GM12878 (cell line): ENCODE results near the gene CTNNA3. TPM values are rescaled to one million over a fixed set of nuclear protein-coding genes. Genes with fewer than 3 reads are reported as not detected.

Experiments
- ATAC-seq: fragments of 200-7000 bp; cut with Tn5 transposase; 3 replicates; pipeline ENCODE4 v1.9.1; 2020; ENCODE audit warnings: mild to moderate bottlenecking, moderate library complexity
- BruUV-seq: library from RNA; stranded (reverse); fragments of 400-500 nt; replicated peaks from 2 replicates; lab custom pipeline; 2021; lab: Mats Ljungman, UMichigan
- CTCF ChIA-PET: fragments of 300-600 bp; sonication (Branson Sonifier 250); formaldehyde crosslinking; extraction: SDS; loops from one replicate; lab custom pipeline; 2021; ENCODE audit warnings: inconsistent platforms; lab: Yijun Ruan, JAX
- POLR2A ChIA-PET: fragments of 350-600 bp; formaldehyde crosslinking; extraction: SDS; loops from one replicate; lab custom pipeline; 2021; ENCODE audit warnings: inconsistent platforms; lab: Charles Lee
- RAD21 ChIA-PET: fragments of 300-600 bp; sonication (Branson Sonifier 250); formaldehyde crosslinking; loops from one replicate; lab custom pipeline; 2023; ENCODE audit warnings: antibody characterized with exemption; ENCODE audit not compliant: unreplicated experiment; lab: Charles Lee
- SMC1A ChIA-PET: fragments of 300-600 bp; sonication (Branson Sonifier 250); formaldehyde crosslinking; loops from one replicate; lab custom pipeline; 2023; ENCODE audit not compliant: unreplicated experiment, uncharacterized antibody; lab: Charles Lee
- DNase-seq: peaks from one replicate; pipeline ENCODE4 v3.0.0-alpha.2; 2011; ENCODE audit warnings: low read depth, low spot score
- FAIRE-seq: peaks from 3 replicates; lab custom pipeline; 2011; peaks lifted over from hg19 to GRCh38; lab: Jason Lieb, UNC
- H2AFZ ChIP-seq: 2 replicates; pipeline ENCODE4 v1.6.0; 2011; ENCODE audit warnings: low read depth, low read length, control low read depth; ENCODE audit not compliant: control insufficient read depth
- H3K27ac ChIP-seq: 2 replicates; pipeline ENCODE4 v1.5.1; 2011; ENCODE audit warnings: control low read depth; ENCODE audit not compliant: control insufficient read depth, insufficient read depth
- H3K27me3 ChIP-seq, 2 experiments: replicated peaks in 1 of 2; 2 replicates each; pipeline versions ENCODE4 v1.6.0 to v1.6.1; 2011; ENCODE audit warnings: low read length in 1 of 2; ENCODE audit not compliant: control insufficient read depth in 2 of 2, insufficient read depth in 2 of 2
- H3K36me3 ChIP-seq, 2 experiments: 2 replicates each; pipeline ENCODE4 v1.5.1; 2011; ENCODE audit warnings: low read length in 1 of 2; ENCODE audit not compliant: control insufficient read depth in 2 of 2, insufficient read depth in 2 of 2
- H3K4me1 ChIP-seq: 2 replicates; pipeline ENCODE4 v1.6.1; 2011; ENCODE audit warnings: mild to moderate bottlenecking, low read length, moderate library complexity, mixed read lengths; ENCODE audit not compliant: control insufficient read depth, insufficient read depth
- H3K4me2 ChIP-seq: 2 replicates; pipeline ENCODE4 v1.6.0; 2011; ENCODE audit warnings: control low read depth; ENCODE audit not compliant: control insufficient read depth, insufficient read depth
- H3K4me3 ChIP-seq: fragments of 200-600 bp; sonication (generic); 2 replicates; pipeline ENCODE4 v1.5.1; 2016
- H3K79me2 ChIP-seq: 2 replicates; pipeline ENCODE4 v1.6.0; 2011; ENCODE audit warnings: low read length; ENCODE audit not compliant: control insufficient read depth, insufficient read depth
- H3K9ac ChIP-seq: 2 replicates; pipeline ENCODE4 v1.8.0; 2011; ENCODE audit warnings: low read length, control low read depth, mixed read lengths; ENCODE audit not compliant: control insufficient read depth, insufficient read depth
- H3K9me3 ChIP-seq: replicated peaks from 3 replicates; pipeline ENCODE4 v1.5.1; 2011; ENCODE audit warnings: mild to moderate bottlenecking, low read length; ENCODE audit not compliant: control insufficient read depth, insufficient read depth
- H4K20me1 ChIP-seq: 2 replicates; pipeline ENCODE4 v1.6.0; 2011; ENCODE audit not compliant: control insufficient read depth, insufficient read depth
- IRF5 ChIP-seq: fragments of 450-650 bp; IDR thresholded peaks from 2 replicates; pipeline ENCODE4 v1.6.1; 2017; ENCODE audit warnings: borderline replicate concordance
- MTA3 ChIP-seq: IDR thresholded peaks from 2 replicates; pipeline ENCODE4 v1.6.1; 2012; ENCODE audit warnings: low read length, inconsistent platforms, borderline replicate concordance
- NRF1 ChIP-seq: conservative IDR thresholded peaks from 2 replicates; pipeline ENCODE4 v1.6.1; 2011; ENCODE audit warnings: mild to moderate bottlenecking, low read depth, low read length, improper control_type of control experiment
- SMAD5 ChIP-seq: IDR thresholded peaks from 2 replicates; pipeline ENCODE4 v1.6.1; 2016; ENCODE audit warnings: antibody characterized with exemption, low read depth
- TAF1 ChIP-seq: IDR thresholded peaks from 2 replicates; pipeline ENCODE4 v1.6.1; 2011; ENCODE audit warnings: mild to moderate bottlenecking, low read depth, low read length, borderline replicate concordance
- TBL1XR1 ChIP-seq: IDR thresholded peaks from 2 replicates; pipeline ENCODE4 v1.6.1; 2012; ENCODE audit warnings: low read depth, low read length, improper control_type of control experiment
- ZNF217 ChIP-seq: fragments of 450-650 bp; IDR thresholded peaks from 2 replicates; pipeline ENCODE4 v1.6.1; 2017; ENCODE audit warnings: antibody characterized with exemption, mild to moderate bottlenecking
- WGBS: methylation state at CpG from one replicate; pipeline ENCODE4 v1.1.6; 2016; ENCODE audit warnings: low lambda C conversion rate; ENCODE audit not compliant: insufficient replicate concordance, insufficient coverage; ENCODE audit errors: missing lambda C conversion rate; 5-methylcytosine and 5-hydroxymethylcytosine counted together
- in situ Hi-C: fragments of 300-500 bp; cut with MboI; formaldehyde crosslinking; loops from 9 replicates; pipeline ENCODE4 v1.14.3; 2018; ENCODE audit warnings: mixed read lengths
- intact Hi-C: fragments of 100-400 bp; cut with micrococcal nuclease; formaldehyde crosslinking; loops from one replicate; pipeline ENCODE4 v1.14.2; 2022; ENCODE audit not compliant: unreplicated experiment
- polyA plus RNA-seq, 11 experiments: library from polyadenylated mRNA; depleted of rRNA in 4 of 11; unstranded in 6 of 11; stranded (reverse) in 5 of 11; fragments of >200 nt; fragmentation: Nextera tagmentation in 4 of 11; fragmentation: Illumina TruSeq in 1 of 11; extraction: Ambion mirVana in 4 of 11; extraction: Trizol in 1 of 11; gene quantifications; 1 replicate in 1 of 11; 2 replicates in 10 of 11; pipeline versions ENCODE4 v1.2.1 to v1.2.3, GENCODE V29; 2011 to 2016; ENCODE audit warnings: inconsistent platforms in 2 of 11, missing spikeins in 2 of 11, low read depth in 1 of 11
- total RNA-seq, 4 experiments: library from RNA; depleted of rRNA in 3 of 4; stranded (reverse); fragments of >200 nt in 3 of 4; fragmentation: Illumina TruSeq in 1 of 4; extraction: Trizol in 1 of 4; gene quantifications; 2 replicates each; pipeline versions ENCODE4 v1.2.1 to v1.2.3, GENCODE V29; 2013 to 2021

The CTNNA3 gene
- total and polyA plus RNA-seq, 10 of the 15 experiments (the other 5 are each of a cell fraction or from before 2014, with no cell fraction given): under 0.01 to 4.5 (median 0.22) TPM; not detected in 2

- no peaks in the 10 kb centered on the region for H4K20me1 ChIP-seq
- no peak for TF ChIP-seq TAF1
- TF ChIP-seq SMAD5: no peak
- no peak for TF ChIP-seq NRF1
- no peak for TF ChIP-seq IRF5
- no peak for TF ChIP-seq TBL1XR1
- no peak for TF ChIP-seq MTA3
- no peak for TF ChIP-seq ZNF217
- H3K27ac ChIP-seq: no peak overlapping the region
- no peaks in the 10 kb centered on the region for H3K4me1 ChIP-seq
- H3K79me2 ChIP-seq: no peaks in the 10 kb centered on the region
- no peak overlapping the region for H2AFZ ChIP-seq
- H3K9me3 ChIP-seq: no peaks in the 10 kb centered on the region
- no peaks in the 10 kb centered on the region for H3K27me3 ChIP-seq
- H3K9ac ChIP-seq: no peak overlapping the region
- in situ Hi-C loops: no loop called here
- H3K4me3 ChIP-seq: no peak overlapping the region
- POLR2A ChIA-PET: no interaction called here
- no peak overlapping the region for H3K4me2 ChIP-seq
- RAD21 ChIA-PET: no interaction called here
- SMC1A ChIA-PET: no interaction called here
- DNase-seq (no peak), ATAC-seq (no peak), FAIRE-seq (no peak)
- H3K36me3 ChIP-seq: no peaks in the 10 kb centered on the region
- BruUV-seq: no TSS peak
- intact Hi-C loops: no loop called here
- 17% methylated on average over 7 of the region's 7 CpGs for WGBS
- CTCF ChIA-PET: interaction anchor here (0.6 kb wide), 1 partner anchor 17 kb away, joined by 3 read pairs; no protein-coding TSS in a partner anchor
These were observed 1374.0 kb downstream of the CTNNA3 start for GRCh38 chr10:66321723-66322665.
